Activated effector memory CD4-positive, alpha-beta T cell treated with Interleukin-2 at 50 U/mL for 16 hours (primary cell): ENCODE measurements around the gene NEDD9.

Experiments used
- DNase-seq: peaks from one replicate; pipeline ENCODE4 v3.0.0-alpha.2; 2020

The NEDD9 gene

DNA sequence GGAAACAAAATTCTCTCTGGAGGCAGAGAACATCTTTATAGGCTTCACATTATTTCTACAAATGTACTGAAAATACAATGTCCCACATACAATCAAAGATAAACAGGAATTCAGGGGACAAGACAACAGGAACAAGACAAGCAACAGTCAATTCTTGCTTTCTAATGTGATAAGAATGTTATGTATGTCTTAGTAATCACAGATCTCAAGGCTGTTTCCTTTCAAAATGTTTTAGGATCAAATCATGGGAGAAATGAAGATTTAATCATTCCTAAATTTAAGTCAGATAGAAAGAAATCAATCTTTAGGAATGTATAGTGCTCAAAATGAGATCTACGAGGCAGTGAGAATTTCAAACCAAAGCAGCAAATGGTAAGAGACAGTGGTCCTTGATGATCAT is 32.1 kb downstream of the NEDD9 start:
- no peak for DNase-seq

- no peak for DNase-seq
These were observed 33.5 kb downstream of the NEDD9 start for GRCh38 chr6:11198663-11199603.

GRCh38 chr6:11197850-11198249 is 34.6 kb downstream of the NEDD9 start:
- DNase-seq, result no peak

GRCh38 chr6:11197175-11197536 is 35.3 kb downstream of the NEDD9 start:
- no peak for DNase-seq

DNA sequence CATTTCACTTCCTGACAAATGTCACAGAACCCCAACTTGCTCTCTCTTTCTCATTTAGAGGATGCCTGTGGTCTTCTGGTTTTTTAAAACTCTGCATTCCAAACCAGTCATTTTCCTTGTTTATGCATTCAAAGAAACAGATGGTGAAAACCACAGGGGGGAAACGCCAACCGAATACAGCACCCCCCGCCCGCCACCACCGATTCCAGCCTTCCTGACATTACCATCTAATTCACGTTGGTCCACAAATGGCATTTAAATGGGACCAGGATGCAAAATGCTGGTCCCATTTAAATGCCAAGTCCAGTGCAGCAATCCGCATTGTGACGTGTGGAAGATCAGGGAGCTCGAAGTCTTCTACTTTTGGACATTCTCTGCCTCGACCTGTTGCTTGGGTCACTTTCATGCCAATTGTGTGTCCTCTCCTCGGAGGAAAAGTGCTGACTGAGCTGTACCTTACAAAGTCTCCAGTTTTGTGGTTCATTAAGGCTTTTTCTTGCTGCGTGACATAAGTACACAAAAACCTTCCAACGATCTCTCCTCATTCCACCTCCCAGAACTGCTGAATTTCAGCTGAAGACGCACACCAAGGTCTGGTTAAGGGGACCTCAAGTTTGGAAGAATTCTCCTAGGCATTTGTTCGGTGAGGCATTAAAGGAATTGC is 35.8 kb downstream of the NEDD9 start:
- no peak for DNase-seq

GRCh38 chr6:11194356-11195218 is 37.9 kb downstream of the NEDD9 start:
- DNase-seq, result no peak

DNA sequence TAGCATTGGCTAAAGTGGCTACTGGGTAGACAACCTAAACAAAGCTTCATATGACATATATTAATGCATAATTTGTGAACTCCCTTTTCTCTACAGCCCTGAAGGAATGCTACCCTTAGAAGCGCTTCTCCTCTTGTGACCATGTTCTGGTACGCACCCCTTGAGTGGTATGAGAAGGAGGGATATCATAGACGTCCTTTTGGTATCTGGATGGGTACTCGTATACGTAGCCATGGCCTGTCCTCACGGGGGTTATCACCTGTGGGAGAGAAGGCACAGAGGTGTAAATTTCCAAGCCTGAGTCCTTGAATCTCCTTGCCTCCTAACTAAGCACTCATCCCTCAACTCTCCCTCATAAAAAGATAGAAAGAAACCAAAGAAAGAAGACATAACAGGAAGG is 39.0 kb downstream of the NEDD9 start:
- no peak for DNase-seq

DNA sequence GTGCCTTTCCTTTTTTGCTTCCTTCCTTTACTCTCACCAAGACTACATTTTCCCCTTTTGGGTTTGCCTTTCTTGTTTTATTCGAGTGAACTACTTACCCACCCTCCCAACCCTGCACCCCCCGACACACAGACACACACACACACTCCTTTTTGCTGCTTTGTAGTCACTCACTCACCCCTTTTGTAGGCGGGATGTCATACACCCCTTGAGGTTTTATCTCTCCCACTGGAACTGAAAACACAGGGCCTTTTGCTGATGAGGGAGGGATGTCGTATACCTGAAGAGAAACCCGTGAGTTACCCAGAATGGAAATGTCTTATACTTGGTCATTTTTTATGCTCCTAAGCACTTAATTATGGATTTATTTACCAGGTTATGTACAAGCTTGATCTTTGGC is 40.3 kb downstream of the NEDD9 start:
- DNase-seq, result no peak

DNA sequence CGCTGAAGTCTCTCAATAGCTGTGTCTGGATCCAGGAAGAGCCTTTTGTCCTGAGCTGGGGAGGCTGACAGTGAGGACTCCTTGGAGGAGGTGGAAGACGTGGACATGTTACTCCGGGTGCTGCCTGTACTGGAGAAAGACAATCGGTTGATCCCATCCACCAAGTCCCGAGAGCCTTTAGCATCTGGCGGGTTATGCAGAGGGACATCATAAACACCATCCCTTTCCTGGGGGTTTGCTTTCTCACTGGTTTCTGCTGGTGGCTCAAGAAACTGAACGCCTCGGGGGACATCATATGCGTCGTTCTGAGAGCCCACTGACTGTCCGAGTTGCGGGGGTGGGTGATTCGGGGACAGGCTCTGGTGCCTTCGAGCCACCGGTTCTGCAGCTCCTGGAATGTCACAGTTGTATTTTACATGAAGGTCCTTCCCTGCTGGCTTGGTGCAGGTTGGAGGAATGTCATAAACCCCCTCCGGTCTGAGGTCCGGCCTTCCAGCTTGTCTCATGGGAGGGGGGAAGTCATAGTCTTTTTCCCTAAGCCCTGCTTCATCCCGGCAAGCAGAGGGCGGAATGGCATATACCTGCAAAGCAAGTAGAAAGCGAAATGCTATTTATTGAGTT is 41.7 kb downstream of the NEDD9 start:
- DNase-seq, result no peak

GRCh38 chr6:11189865-11190624 is 42.4 kb downstream of the NEDD9 start:
- no peak for DNase-seq

GRCh38 chr6:11188161-11188915 is 44.1 kb downstream of the NEDD9 start:
- no peak for DNase-seq

- DNase-seq, result no peak
These were observed 45.2 kb downstream of the NEDD9 start for GRCh38 chr6:11187301-11187700.

GRCh38 chr6:11185204-11185842 is 47.1 kb downstream of the NEDD9 start:
- DNase-seq, result no peak

- no peak for DNase-seq
These were observed 48.6 kb downstream of the NEDD9 start for GRCh38 chr6:11183761-11184362.

DNA sequence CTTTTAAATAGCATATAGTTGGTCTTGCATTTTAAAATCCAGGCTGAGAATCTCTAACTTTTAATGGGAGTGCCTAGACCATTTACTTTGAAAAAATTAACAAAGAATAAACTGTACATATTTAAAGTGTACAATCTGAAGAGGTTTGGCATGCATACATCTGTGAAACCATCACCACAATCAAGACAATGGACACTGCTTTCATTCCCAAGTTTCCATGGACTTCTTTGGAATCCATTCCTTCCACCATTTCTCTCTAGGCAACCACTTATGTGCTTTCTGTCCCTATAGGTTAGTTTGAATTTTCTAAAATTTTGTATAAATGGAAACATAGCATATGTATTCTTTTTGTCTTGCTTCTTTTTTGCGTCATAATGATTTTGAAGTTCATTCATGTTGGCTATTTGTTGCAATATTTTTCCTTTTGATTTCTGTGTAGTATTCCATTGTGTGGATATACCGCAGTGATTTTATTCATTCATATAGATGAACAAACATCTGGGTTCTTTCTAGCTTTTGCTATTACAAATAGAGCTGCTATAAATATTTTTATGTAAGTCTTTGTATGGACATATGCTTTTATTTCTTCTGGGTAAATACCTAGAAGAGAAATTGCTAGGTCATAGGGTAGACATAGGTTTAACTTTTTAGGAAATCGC is 50.9 kb downstream of the NEDD9 start:
- DNase-seq, result no peak

- no peak for DNase-seq
These were observed 52.9 kb downstream of the NEDD9 start for GRCh38 chr6:11179419-11180202.

DNA sequence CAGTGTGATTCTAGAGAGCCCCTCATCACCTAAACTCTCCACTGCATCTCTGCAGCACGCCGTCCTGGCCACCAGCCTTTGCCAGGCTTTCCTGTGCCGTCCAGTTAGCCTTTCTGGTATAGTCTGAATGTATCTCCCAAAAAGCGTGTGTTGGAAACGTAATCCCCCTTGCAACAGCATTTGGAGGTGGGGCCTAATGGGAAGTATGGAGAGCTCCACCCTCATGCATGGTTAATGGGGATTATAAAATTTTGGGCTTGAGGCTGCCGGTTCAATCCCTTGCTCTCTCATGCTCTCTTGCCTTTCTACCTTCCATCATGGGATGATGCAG is 53.4 kb downstream of the NEDD9 start:
- DNase-seq, result no peak

GRCh38 chr6:11177271-11177670 is 55.2 kb downstream of the NEDD9 start:
- DNase-seq, result no peak

DNA sequence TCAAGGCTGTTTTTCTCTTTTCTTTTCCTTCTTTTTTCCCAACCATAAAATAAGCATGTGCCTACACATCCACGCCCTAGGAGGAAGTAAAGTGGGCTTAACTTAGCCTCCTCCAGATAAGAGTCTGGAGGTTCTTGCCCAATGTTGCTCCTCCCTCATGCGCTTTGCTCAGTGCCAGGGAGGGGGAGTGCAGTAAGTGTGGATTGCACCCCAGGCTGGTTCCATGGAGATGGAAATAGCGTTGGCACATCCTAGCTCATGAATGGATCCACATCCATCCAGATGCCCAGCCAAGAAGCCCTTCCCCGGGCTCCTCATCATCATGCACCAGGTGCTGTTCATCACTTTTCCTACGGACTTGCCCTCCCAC is 58.2 kb downstream of the NEDD9 start:
- no peak for DNase-seq
